Jurkat, Clone E6-1 (cell line): ENCODE data around the gene ZNF76.

Source experiments
- DNase-seq: peaks from one replicate; pipeline ENCODE4 v3.0.0-alpha.2; 2011; ENCODE audit warnings: low read depth, low spot score
- H3K4me3 ChIP-seq: 2 replicates; pipeline ENCODE4 v1.5.1; 2011; ENCODE audit warnings: mild to moderate bottlenecking, low read length, control low read depth, moderate library complexity

Gene ZNF76

DNA sequence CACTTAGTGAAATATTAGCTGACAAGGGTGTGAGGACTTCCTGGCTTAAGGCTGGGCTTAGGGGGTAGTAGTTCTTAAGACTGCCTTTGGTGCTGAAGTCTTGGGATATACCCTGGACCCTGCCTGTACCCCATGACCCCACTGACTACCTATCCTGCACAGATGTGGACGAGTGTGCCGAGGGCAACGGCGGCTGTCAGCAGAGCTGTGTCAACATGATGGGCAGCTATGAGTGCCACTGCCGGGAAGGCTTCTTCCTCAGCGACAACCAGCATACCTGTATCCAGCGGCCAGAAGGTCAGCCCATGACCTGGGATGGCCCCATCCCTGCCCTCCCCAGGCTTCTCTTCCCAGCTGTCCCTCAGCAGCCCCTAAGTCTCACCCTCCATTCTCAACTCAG, 28.0 kb upstream of the ZNF76 start:
- no peak for DNase-seq

DNA sequence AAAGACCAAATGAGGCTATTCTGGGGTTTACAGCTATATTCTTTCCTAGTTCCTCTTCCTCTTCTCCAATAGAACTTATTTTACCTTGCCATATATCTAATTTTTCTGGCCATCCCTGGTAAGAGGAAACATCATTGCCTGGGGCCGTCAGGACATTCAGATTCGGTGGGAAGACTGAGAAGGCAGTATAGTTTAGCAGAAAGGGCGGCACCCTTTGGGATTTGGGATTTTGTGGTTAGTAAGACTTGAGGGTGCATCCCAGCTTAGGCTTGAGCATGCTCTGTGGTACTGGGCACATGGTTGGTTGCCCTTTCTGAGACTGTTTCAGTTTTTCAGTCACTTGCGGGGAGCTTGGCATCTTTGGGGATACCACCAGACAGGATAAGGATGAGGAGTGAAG, 24.6 kb upstream of the ZNF76 start:
- H3K4me3 ChIP-seq, result no peak overlapping the region
- DNase-seq, result no peak

More for the DNA sequence above, 28.0 kb upstream of the ZNF76 start:
- H3K4me3 ChIP-seq, result no peak overlapping the region

DNA sequence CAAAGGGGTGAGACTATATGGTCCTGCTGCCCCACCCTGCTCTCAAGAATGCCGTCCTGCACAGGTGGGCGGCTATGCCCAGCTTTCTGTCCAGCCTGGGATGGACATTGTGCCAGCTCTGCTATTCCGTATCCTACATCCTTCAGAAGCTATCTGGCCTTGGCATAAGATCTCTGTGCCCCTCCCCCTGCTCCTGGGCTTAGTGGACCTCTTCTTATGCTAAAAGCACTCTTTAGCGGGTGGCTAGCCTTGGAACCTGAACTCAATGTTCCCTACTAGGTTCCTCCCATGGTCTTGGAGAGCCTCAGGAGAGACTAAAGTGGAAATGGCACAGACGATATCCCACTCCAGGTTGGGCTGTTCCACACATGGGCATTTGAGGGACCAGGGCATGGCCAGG, 23.3 kb upstream of the ZNF76 start:
- DNase-seq, result no peak
- no peak overlapping the region for H3K4me3 ChIP-seq

DNA sequence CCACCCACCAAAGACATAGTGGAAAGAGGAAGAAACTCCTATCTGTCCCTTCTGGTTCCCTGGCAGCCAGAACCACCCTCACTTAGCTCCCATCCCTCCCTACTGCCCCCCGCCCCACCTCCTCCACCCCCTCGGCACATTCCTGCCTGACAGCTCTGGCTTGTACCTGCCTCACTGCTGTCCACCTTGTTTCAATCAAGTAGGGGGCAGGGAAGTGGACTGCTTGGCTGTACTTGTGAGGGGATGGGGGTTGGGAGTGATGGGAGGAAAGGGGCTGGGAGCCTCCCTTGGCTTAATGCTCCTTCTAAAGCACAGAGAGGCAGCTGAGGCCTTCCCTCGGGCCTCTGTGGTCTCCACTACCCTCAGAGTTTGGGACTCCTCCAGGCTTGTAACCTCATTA, 22.1 kb upstream of the ZNF76 start:
- DNase-seq, result no peak
- no peak overlapping the region for H3K4me3 ChIP-seq

DNA sequence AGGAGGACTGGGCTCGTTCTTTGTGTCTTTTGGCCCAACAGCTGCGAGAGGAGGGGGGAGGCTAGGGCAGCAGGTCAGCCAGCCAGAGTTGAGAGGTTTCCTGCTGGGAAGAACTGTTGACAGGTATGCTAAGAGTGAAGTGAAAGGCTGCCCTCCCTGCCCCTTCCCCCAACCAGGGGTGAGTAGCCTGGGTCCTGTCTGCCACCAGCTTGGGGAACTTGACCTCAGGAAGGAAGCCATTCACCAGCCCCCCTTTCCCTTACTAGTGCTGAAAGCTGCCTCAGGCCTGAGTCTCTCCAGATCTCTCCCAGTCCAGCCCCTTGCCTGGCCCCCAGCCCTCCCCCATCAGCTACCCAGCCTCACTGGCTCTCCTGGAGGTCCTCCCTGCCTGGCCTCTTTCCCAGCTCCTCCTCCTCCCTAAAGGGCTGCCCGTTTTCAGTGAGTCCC, 20.7 kb upstream of the ZNF76 start:
- DNase-seq, result no peak
- H3K4me3 ChIP-seq, result no peak overlapping the region

DNA sequence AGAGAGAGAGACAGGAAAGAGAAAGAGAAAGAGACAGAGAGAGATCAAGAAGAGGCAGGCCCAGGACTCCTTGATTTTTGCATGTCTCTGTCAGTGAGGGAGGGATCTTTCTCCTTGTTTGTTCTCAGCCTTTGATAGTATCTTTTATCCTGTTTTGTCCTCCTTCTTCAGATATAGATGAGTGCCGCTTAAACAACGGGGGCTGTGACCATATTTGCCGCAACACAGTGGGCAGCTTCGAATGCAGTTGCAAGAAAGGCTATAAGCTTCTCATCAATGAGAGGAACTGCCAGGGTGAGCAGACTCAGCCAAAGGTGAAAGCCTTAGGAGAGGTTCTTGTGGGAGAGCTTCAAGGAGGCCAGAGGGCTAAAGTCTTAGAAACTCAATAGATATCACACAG, 20.0 kb upstream of the ZNF76 start:
- no peak for DNase-seq

DNA sequence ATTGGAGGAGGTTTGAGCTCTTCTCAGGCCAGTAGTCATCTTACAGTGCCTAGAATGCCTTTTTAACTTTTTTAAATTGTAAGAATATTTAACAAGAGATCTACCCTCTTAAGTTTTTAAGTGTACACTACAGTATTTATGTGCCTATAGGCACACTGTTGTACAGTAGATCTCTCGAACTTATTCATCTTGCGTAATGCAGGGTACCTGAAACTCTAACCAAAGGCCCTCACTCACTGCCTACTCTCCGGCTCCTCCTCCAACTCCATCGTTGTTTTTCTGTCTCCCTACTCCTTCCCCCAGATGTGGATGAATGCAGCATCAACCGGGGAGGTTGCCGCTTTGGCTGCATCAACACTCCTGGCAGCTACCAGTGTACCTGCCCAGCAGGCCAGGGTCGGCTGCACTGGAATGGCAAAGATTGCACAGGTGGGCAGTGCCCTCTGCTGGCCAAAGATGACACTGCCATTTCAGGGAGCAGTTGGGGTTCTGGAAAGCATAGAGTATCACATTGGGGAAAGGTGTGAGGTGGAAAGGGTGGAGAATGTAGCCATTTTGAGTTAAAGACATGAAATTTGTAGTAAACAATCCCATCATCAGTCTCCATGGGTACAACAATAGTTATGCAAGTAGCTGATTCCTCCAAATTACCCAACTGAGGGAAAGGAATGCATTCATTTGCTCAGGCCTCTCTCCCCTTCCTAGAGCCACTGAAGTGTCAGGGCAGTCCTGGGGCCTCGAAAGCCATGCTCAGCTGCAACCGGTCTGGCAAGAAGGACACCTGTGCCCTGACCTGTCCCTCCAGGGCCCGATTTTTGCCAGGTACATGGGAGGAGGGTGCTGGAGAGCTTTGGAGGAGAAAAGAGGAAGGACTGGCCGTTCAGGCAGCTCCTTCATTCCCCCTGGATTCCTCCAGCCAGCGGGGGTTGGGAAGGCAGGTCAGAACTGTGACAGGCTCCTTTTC, 18.4 kb upstream of the ZNF76 start:
- DNase-seq, result peak; percentile 34

More for the DNA sequence above, 20.0 kb upstream of the ZNF76 start:
- H3K4me3 ChIP-seq, result no peak overlapping the region

DNA sequence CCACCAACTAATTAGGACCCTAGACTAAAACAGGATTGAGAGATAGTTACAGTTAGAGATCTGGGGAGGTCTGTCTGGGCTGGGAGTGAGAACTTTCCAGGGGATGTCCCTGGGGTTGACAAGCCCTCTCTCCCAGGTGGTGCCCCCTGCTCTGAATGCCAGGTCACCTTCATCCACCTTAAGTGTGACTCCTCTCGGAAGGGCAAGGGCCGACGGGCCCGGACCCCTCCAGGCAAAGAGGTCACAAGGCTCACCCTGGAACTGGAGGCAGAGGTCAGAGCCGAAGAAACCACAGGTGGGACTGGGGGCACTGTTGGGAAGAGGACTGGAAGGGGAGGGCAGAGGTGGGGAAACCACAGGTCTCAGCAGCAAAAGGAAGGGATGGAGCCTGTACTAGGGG, 17.0 kb upstream of the ZNF76 start:
- no peak for DNase-seq
- no peak overlapping the region for H3K4me3 ChIP-seq

More for the DNA sequence above, 18.4 kb upstream of the ZNF76 start:
- H3K4me3 ChIP-seq, result no peak overlapping the region

DNA sequence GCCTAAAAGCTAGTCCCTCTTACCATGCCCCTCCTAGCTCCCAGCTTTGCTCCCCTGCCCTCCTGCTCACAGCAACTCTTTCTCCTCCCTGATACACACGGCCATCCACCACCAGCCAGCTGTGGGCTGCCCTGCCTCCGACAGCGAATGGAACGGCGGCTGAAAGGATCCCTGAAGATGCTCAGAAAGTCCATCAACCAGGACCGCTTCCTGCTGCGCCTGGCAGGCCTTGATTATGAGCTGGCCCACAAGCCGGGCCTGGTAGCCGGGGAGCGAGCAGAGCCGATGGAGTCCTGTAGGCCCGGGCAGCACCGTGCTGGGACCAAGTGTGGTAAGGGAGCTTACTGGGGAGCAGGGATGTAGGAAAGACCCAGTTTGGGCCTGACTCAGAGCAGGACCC, 16.6 kb upstream of the ZNF76 start:
- H3K4me3 ChIP-seq, result no peak overlapping the region
- no peak for DNase-seq

DNA sequence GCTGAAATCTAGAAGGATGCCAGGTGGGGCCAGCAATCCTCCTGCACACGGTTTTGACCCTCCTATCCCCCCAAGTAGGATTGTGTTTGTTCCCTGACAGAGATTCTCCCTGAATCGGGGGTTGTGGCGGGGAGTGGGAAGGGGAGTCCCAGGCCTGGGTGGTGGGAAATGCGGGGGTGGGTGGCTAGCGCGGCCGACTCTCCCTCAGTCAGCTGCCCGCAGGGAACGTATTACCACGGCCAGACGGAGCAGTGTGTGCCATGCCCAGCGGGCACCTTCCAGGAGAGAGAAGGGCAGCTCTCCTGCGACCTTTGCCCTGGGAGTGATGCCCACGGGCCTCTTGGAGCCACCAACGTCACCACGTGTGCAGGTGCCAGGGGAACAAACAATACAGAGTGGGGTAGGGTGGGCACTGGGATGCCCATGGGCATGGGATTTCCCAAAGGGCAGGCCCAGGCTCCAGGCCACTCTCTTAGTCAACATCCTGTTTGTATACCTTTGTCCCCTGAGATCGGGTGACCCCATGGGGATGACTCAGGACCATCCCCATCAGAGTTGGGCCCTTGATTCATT, 16.1 kb upstream of the ZNF76 start:
- H3K4me3 ChIP-seq, result no peak overlapping the region
- DNase-seq, result no peak

DNA sequence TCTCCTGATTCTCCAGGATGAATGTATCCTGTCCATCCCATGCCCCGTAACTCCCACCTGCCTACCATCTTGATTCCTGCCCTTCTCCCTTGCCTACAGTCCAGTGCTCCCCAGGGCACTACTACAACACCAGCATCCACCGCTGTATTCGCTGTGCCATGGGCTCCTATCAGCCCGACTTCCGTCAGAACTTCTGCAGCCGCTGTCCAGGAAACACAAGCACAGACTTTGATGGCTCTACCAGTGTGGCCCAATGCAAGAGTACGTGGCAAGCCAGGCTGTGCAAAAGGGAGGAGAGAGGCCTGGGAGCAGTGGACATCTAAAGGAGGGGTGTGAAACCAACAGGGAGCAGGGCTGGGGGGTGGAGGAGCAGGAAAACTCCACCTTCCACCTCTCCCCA, 15.0 kb upstream of the ZNF76 start:
- no peak overlapping the region for H3K4me3 ChIP-seq
- no peak for DNase-seq

DNA sequence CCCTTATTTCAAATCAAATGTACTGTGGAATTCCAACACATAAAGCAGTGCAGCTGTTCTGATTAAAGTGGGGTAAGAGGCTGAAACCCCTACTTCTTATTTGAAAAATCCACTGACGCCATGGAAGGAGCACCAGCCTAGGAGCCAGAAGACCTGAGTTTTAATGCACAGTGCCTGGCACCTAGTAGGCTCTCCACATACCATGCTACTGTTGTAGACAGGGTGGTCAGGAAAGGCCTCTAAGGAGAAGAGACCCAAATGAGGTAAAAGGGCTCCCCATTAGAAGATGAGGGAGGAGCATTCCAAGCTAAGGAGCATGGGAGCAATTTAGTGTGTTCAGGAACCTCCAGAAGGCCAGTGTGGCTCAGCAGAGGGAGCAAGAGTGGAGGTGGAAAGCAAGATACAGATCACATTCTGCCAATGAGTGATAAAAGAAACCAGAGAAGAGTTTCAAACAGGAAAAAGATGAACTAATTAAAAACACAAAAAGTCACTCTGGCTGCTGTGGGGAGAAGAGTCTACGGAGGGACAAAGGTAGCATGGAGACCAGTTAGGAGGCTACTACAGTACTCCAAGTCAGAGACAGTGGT, 11.8 kb upstream of the ZNF76 start:
- no peak for DNase-seq
- no peak overlapping the region for H3K4me3 ChIP-seq

DNA sequence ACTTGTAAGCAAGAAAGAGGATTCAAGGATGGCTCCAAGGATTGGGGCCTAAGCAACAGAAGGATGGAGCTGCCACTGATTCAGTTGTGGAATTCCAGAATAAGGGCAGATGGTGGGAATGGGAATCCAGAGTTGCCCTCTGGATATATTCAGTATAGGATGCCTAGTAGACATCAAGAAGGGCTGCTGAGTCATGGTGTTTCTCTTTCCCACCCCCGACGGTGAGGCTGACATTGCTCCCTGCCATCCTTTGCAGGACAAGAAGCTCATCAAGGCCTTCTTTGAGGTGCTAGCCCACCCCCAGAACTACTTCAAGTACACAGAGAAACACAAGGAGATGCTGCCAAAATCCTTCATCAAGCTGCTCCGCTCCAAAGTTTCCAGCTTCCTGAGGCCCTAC, 11.2 kb upstream of the ZNF76 start:
- H3K4me3 ChIP-seq, result no peak overlapping the region
- DNase-seq, result no peak

DNA sequence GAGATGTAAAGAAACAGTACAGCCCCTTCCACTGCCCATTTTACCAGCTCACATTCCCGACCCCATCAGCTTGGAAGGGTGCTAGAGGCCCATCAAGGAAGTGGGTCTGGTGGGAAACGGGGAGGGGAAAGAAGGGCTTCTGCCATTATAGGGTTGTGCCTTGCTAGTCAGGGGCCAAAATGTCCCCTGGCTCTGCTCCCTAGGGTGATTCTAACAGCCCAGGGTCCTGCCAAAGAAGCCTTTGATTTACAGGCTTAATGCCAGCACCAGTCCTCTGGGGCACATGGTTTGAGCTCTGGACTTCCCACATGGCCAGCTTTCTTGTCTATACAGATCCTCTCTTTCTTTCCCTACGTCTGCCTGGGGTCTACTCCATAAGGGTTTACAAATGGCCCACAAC, 10.6 kb upstream of the ZNF76 start:
- no peak overlapping the region for H3K4me3 ChIP-seq
- DNase-seq, result no peak

DNA sequence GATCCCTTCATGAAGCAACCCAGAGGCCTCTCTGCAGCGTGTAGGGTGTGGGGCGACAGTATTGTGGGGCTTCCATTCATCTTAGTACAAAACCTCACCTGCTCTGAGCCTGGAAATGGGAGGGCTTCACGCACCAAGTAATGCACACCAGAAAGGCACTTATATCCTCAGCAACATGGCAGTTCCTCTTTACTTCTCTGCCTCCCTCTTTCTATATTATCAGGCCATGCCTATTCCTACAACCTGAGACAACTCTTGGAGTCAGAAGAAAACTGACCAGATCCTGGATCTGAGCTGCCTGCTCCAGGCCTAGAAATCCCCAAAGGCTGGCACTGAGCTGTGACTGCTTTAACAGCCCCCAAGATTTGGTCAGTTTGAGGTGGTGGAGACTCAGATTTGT, 7.6 kb upstream of the ZNF76 start:
- DNase-seq, result no peak
- no peak overlapping the region for H3K4me3 ChIP-seq

DNA sequence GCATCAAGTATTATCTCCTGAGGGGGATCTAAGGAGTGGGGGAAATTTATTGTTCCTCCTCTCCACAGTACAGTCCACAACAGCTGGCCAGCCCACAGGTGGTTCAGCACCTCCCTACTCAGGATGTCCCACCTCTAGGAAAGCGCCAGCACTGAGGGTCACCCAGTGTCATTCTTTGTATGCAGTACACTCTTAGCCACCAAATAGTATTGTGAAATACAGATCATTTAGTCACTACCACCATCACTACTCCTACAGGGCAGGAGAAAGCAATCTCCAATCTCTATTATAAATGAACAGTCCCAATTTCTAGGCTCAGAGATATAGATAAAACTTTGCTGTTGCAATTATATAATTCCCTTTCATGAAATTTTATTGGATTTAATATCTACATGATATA, 6.3 kb upstream of the ZNF76 start:
- DNase-seq, result no peak
- H3K4me3 ChIP-seq, result no peak overlapping the region

DNA sequence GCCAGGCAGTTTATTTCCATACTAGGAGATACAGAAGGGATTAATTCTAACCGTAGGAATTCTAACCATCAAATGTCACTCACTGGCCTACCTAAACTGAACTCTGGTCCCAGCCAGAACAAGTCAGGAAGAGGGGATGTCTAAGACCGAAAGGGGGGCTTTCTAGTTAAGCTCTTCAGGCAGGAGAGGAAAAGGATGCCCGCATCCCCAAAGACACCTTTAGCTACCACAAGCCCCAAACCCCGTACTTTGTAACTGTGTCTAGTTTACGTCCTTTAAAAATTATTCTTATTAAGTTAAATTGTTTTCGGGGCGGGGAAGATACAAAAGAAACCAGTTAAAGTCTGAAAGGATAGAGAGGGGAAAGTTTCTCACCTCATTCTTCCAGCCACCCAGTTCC, 1.2 kb upstream of the ZNF76 start:
- DNase-seq, result no peak
- peak overlapping the region; percentile 95 for H3K4me3 ChIP-seq

DNA sequence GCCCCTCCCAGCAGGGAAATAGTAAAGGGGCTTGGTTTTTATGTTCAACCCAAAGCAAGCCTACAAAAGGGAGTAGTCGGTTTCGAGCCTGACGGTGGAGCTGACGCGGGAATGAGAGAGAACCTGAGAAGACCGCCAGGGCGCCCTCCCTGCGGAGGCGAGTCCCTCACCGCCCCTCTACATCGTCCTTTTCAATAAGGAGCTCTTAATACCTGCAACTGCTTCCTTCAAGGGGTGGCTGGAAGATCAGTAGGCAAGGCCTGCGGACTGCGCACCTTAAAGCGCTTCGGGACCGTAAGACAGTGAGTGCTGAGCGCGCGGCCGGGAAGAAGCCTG, 709 bp upstream of the ZNF76 start:
- peak; percentile 37 for DNase-seq
- peak overlapping the region; percentile 95 for H3K4me3 ChIP-seq

DNA sequence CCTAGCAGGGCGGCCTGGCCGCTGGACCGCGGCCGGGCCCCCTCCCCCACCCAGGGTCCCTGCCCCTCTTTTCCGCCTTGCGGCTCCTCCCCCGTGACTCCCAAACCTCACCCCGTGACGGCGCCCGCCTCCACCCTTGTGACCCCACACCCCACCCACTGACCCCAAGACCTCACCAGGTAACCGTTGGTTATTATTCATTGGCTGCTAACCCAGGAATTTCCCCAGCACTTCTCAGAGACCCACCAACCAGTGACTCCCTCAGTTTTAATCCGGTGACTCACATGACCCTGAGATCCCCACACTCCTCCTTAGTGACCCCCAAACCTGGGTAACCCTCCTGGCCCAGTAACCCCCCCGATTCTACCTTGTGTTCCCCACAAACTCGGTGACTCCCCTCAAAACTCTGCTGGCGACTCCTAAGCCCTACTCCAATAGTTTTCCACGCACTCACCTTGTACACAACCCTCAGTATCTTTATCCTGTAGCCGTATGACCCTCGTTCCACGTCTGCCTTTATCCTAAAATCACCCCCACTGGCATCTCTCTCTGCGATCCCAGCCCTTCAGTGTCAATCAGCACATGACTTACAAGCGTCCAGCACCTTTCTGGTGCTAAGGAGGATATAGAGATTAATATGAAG, 534 bp downstream of the ZNF76 start:
- peak overlapping the region; percentile 95 for H3K4me3 ChIP-seq
- peak; percentile 66 for DNase-seq
